OCI-LY7 (cell line): ENCODE results near the gene UBE2E1. TPM values are rescaled to one million over a fixed set of nuclear protein-coding genes. Genes with fewer than 3 reads are reported as not detected.

Source experiments
- BruUV-seq: library from RNA; stranded (reverse); fragments of 400-500 nt; replicated peaks from 2 replicates; lab custom pipeline; 2021; lab: Mats Ljungman, UMichigan
- CTCF ChIA-PET: fragments of 300-600 bp; sonication (Branson Sonifier 250); formaldehyde crosslinking; loops from one replicate; lab custom pipeline; 2022; ENCODE audit warnings: antibody characterized with exemption; ENCODE audit not compliant: unreplicated experiment; lab: Charles Lee
- POLR2A ChIA-PET: fragments of 300-600 bp; sonication (Branson Sonifier 250); formaldehyde crosslinking; loops from one replicate; lab custom pipeline; 2022; ENCODE audit warnings: antibody characterized with exemption; lab: Charles Lee
- DNase-seq: peaks from one replicate; pipeline ENCODE4 v3.0.0-alpha.2; 2015; ENCODE audit warnings: low spot score
- H2AFZ ChIP-seq: fragments of 200-600 bp; sonication (generic), shearing (Covaris generic); 2 replicates; pipeline ENCODE4 v1.6.1; 2014; ENCODE audit warnings: mild to moderate bottlenecking, antibody characterized with exemption, low read length, moderate library complexity
- H3K27ac ChIP-seq: fragments of 200-600 bp; sonication (generic); 2 replicates; pipeline ENCODE4 v1.5.1; 2014; ENCODE audit warnings: mixed run types, low read depth, mild to moderate bottlenecking, moderate library complexity, low read length, inconsistent platforms; ENCODE audit not compliant: poor library complexity, severe bottlenecking
- H3K36me3 ChIP-seq: fragments of 200-600 bp; sonication (generic); 2 replicates; pipeline ENCODE4 v1.6.1; 2014; ENCODE audit warnings: mild to moderate bottlenecking, antibody characterized with exemption, low read length, moderate library complexity, mixed read lengths; ENCODE audit not compliant: insufficient read depth
- H3K4me1 ChIP-seq: fragments of 200-600 bp; sonication (generic); 2 replicates; pipeline ENCODE4 v1.5.1; 2014; ENCODE audit warnings: mild to moderate bottlenecking, low read length; ENCODE audit not compliant: insufficient read depth, poor library complexity, severe bottlenecking
- H3K4me2 ChIP-seq: fragments of 200-600 bp; sonication (generic); 2 replicates; pipeline ENCODE4 v1.6.1; 2014; ENCODE audit warnings: mild to moderate bottlenecking, low read length
- H3K4me3 ChIP-seq: fragments of 200-600 bp; sonication (generic); 2 replicates; pipeline ENCODE4 v1.5.1; 2014; ENCODE audit warnings: mild to moderate bottlenecking, low read depth, low read length; ENCODE audit not compliant: poor library complexity, severe bottlenecking
- H3K79me2 ChIP-seq: fragments of 200-600 bp; sonication (generic); 2 replicates; pipeline ENCODE4 v1.6.1; 2016; ENCODE audit warnings: low read depth, mild to moderate bottlenecking, low read length, moderate library complexity, mixed read lengths; ENCODE audit not compliant: insufficient read depth
- H3K9me2 ChIP-seq: fragments of 200-600 bp; sonication (generic); 2 replicates; pipeline ENCODE4 v1.6.1; 2016; ENCODE audit warnings: mild to moderate bottlenecking, low read length, mixed read lengths; ENCODE audit not compliant: insufficient read depth
- H3K9me3 ChIP-seq: fragments of 200-600 bp; sonication (generic); 2 replicates; pipeline ENCODE4 v1.6.1; 2014; ENCODE audit warnings: mild to moderate bottlenecking, mixed run types, low read length, mixed read lengths
- H4K20me1 ChIP-seq: fragments of 200-600 bp; sonication (generic); 2 replicates; pipeline ENCODE4 v1.6.1; 2014; ENCODE audit warnings: mild to moderate bottlenecking, antibody characterized with exemption, low read length, moderate library complexity, mixed read lengths; ENCODE audit not compliant: insufficient read depth
- EZH2phosphoT487 ChIP-seq: fragments of 200-600 bp; sonication (generic); IDR thresholded peaks from 2 replicates; pipeline ENCODE4 v1.6.1; 2018; ENCODE audit warnings: low read depth, borderline replicate concordance, mild to moderate bottlenecking, mixed run types, antibody characterized with exemption, low read length, moderate library complexity, mixed read lengths
- intact Hi-C: fragments of 100-400 bp; cut with micrococcal nuclease; formaldehyde crosslinking; loops from one replicate; pipeline ENCODE4 v1.10.0; 2022; ENCODE audit not compliant: unreplicated experiment
- total RNA-seq, 2 experiments: library from RNA; depleted of rRNA in 1 of 2; stranded (reverse); fragments of >200 nt in 1 of 2; shearing (Covaris generic) in 1 of 2; gene quantifications; 2 replicates each; pipeline ENCODE4 v1.2.3, GENCODE V29; 2014 to 2022
- TF ChIP-seq, protein P1 (sequence below): fragments of 200-600 bp; sonication (generic); conservative IDR thresholded peaks from 2 replicates; pipeline ENCODE4 v1.5.1; 2014; ENCODE audit warnings: mild to moderate bottlenecking, antibody characterized with exemption, low read length, moderate library complexity, mixed read lengths

UBE2E1 gene
- total RNA-seq, 2 experiments from 2014 or later: 126 to 142 TPM

DNA sequence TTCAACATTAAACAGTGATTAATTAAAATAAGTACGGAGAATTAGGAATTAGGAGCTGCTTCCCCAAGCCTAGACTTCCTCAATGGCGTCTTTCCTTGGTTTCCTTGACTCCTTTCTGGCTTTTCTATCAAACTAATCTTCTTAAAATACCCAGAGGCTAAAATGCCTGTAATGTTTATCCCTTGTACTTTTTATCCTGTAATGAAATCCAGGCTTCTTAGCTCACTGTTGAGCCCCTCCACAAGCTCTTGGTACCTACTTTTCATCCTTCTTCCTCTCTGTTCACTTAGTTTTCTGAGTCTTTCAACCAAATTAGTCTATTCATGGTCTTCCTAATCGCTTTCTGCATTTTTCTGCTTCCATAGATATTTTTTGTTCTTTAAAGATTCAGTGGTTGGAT lies 6.9 kb upstream of the UBE2E1 start:
- TF ChIP-seq, protein P1, sequence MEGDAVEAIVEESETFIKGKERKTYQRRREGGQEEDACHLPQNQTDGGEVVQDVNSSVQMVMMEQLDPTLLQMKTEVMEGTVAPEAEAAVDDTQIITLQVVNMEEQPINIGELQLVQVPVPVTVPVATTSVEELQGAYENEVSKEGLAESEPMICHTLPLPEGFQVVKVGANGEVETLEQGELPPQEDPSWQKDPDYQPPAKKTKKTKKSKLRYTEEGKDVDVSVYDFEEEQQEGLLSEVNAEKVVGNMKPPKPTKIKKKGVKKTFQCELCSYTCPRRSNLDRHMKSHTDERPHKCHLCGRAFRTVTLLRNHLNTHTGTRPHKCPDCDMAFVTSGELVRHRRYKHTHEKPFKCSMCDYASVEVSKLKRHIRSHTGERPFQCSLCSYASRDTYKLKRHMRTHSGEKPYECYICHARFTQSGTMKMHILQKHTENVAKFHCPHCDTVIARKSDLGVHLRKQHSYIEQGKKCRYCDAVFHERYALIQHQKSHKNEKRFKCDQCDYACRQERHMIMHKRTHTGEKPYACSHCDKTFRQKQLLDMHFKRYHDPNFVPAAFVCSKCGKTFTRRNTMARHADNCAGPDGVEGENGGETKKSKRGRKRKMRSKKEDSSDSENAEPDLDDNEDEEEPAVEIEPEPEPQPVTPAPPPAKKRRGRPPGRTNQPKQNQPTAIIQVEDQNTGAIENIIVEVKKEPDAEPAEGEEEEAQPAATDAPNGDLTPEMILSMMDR: no peak
- no peak for TF ChIP-seq EZH2phosphoT487
- POLR2A ChIA-PET: interaction anchor here (0.6 to 2.5 kb wide), 6 partner anchors 9 to 59 kb away, joined by 3 to 10 read pairs (median 3); no protein-coding TSS in a partner anchor
- Histone ChIP-seq H4K20me1 (no peaks in the 10 kb centered on the region), H2AFZ (no peak overlapping the region), H3K4me2 (no peak overlapping the region), H3K9me3 (no peaks in the 10 kb centered on the region), H3K36me3 (no peaks in the 10 kb centered on the region), H3K27ac (no peak overlapping the region), H3K9me2 (no peaks in the 10 kb centered on the region), H3K4me3 (no peak overlapping the region), H3K79me2 (no peaks in the 10 kb centered on the region), H3K4me1 (peaks cover 7% of the 10 kb centered on the region)
- DNase-seq: no peak
- no TSS peak for BruUV-seq
- intact Hi-C loops: no loop called here
- CTCF ChIA-PET: no interaction called here

DNA sequence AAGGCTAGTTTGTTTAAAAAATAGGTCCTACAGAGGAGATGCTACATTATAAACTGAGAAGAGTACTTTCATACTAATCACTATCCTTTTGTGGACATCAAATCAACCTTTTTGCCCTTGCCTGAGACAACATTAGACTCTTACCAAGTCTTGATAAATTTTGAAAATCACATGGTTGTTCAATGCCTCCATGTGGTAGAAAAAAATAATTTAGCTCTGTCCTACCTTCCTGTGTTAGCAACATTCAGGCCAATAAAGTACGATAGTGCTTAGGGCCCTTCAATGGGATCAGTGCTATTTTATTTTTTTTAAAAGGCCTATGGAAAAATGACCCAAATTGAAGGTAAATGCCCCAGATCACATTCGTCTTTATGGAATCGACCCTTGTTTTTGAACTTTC lies 5.0 kb upstream of the UBE2E1 start:
- H3K27ac ChIP-seq: no peak overlapping the region
- no peaks in the 10 kb centered on the region for H3K79me2 ChIP-seq
- CTCF ChIA-PET: no interaction called here
- no peak overlapping the region for H3K4me2 ChIP-seq
- H4K20me1 ChIP-seq: no peaks in the 10 kb centered on the region
- no TSS peak for BruUV-seq
- no peaks in the 10 kb centered on the region for H3K9me3 ChIP-seq
- no peaks in the 10 kb centered on the region for H3K9me2 ChIP-seq
- peak; percentile 69 for DNase-seq
- no peak overlapping the region for H3K4me3 ChIP-seq
- H2AFZ ChIP-seq: no peak overlapping the region
- peaks cover 18% of the 10 kb centered on the region for H3K4me1 ChIP-seq
- POLR2A ChIA-PET: interaction anchor here (1.2 kb wide), 1 partner anchor 65 kb away, joined by 4 read pairs; no protein-coding TSS in a partner anchor
- TF ChIP-seq EZH2phosphoT487: no peak
- TF ChIP-seq, protein P1: peak; percentile 72
- intact Hi-C loops: loop anchor here (2.0 to 10.0 kb wide), 5 partner anchors 210 to 876 kb away; partner anchors contain the start of gene UBE2E2
- no peaks in the 10 kb centered on the region for H3K36me3 ChIP-seq

DNA sequence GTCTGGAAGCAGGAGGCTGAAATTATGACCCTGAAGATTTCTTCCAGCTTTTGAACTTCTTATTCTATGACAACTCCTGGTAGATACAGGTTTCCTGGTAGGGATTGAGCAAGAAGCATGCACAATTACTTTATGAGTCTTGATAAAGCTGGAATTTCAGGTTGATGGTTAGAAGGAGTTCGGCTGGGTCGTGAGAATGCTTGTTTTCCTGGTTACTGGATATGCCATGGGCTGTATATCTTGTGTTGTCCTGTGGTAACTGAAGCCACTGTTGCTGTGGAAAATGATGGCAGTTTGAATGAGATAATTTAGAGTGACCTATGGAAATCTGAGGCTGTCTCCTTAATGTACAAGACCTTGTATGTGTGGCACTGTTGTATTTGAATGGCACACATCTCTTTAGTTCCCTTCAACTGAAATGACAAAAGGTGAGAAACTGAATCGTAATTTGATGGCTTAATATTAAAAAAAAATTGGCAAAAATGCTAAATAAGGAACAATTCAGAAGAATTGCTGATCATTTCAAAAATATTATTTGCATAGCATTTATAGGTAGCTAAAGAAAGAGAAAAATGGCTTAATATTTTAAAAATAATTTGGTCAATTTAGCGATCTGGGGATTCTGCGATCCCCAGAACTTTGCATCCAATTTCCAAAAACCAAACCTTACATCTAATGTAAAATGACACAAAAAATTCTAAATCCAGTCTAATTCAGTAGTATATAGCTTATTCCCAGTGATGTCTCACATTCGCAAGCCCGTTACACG lies 1.1 kb upstream of the UBE2E1 start:
- DNase-seq: no peak
- Histone ChIP-seq H3K27ac (no peak overlapping the region), H3K4me3 (peak overlapping the region; percentile 85), H3K4me2 (peak overlapping the region; percentile 88), H3K9me2 (no peaks in the 10 kb centered on the region), H3K4me1 (peaks cover 40% of the 10 kb centered on the region), H3K79me2 (peaks cover 34% of the 10 kb centered on the region; the same call in 1 of the 2 replicates), H4K20me1 (peaks cover 18% of the 10 kb centered on the region; the same call in 1 of the 2 replicates), H3K9me3 (no peaks in the 10 kb centered on the region), H2AFZ (peak overlapping the region; percentile 83; the same call in 1 of the 2 replicates), H3K36me3 (peaks cover 22% of the 10 kb centered on the region)
- no TSS peak for BruUV-seq
- CTCF ChIA-PET: no interaction called here
- POLR2A ChIA-PET: interaction anchor here (0.8 to 1.4 kb wide), 4 partner anchors 9 to 598 kb away, joined by 3 to 5 read pairs (median 3); no protein-coding TSS in a partner anchor
- intact Hi-C loops: loop anchor here (2.0 to 10.0 kb wide), 6 partner anchors 44 to 880 kb away; partner anchors contain the start of genes NR1D2 and UBE2E2
- TF ChIP-seq EZH2phosphoT487: no peak
- TF ChIP-seq, protein P1: no peak
